Endothelial cell of umbilical vein (primary cell): ENCODE results near the gene ARID3B. TPM values are rescaled to one million over a fixed set of nuclear protein-coding genes. Genes with fewer than 3 reads are reported as not detected.

ENCODE experiments used
- BruUV-seq: library from RNA; stranded (reverse); fragments of 400-500 nt; replicated peaks from 2 replicates; lab custom pipeline; 2021; lab: Mats Ljungman, UMichigan
- CTCF ChIA-PET: fragments of 300-600, 350-600 bp; sonication (Branson Sonifier 250); formaldehyde crosslinking; loops from one replicate; lab custom pipeline; 2021; ENCODE audit warnings: antibody characterized with exemption, inconsistent platforms; lab: Charles Lee
- POLR2A ChIA-PET: fragments of 300-600, 350-600 bp; sonication (Branson Sonifier 250); formaldehyde crosslinking; loops from one replicate; lab custom pipeline; 2021; ENCODE audit warnings: antibody characterized with exemption, inconsistent platforms; lab: Charles Lee
- DNase-seq: peaks from one replicate; pipeline ENCODE4 v3.0.0-alpha.2; 2011; ENCODE audit warnings: low read depth, low spot score
- FAIRE-seq: peaks from 2 replicates; lab custom pipeline; 2011; peaks lifted over from hg19 to GRCh38; lab: Jason Lieb, UNC
- H2AFZ ChIP-seq: 2 replicates; pipeline ENCODE4 v1.6.0; 2012; ENCODE audit warnings: low read depth, low read length, control low read depth, inconsistent platforms
- H3K27ac ChIP-seq: 2 replicates; pipeline ENCODE4 v1.5.1; 2011; ENCODE audit warnings: low read depth, mild to moderate bottlenecking, control low read depth, low read length, moderate library complexity; ENCODE audit not compliant: insufficient read depth
- H3K27me3 ChIP-seq, 2 experiments: 2 replicates each; pipeline versions ENCODE4 v1.6.0 to v1.6.1; 2011; ENCODE audit warnings: low read length in 2 of 2, mixed read lengths in 1 of 2; ENCODE audit not compliant: control insufficient read depth in 2 of 2, insufficient read depth in 2 of 2
- H3K36me3 ChIP-seq, 2 experiments: 2 replicates in 1 of 2; 3 replicates in 1 of 2; pipeline ENCODE4 v1.5.1; 2011; ENCODE audit warnings: low read length in 2 of 2, mild to moderate bottlenecking in 1 of 2, moderate library complexity in 1 of 2; ENCODE audit not compliant: control insufficient read depth in 2 of 2, insufficient read depth in 2 of 2; ENCODE audit errors: extremely low read depth in 1 of 2
- H3K4me1 ChIP-seq: 3 replicates; pipeline ENCODE4 v1.5.1; 2011; ENCODE audit warnings: mild to moderate bottlenecking, low read length; ENCODE audit not compliant: control insufficient read depth, insufficient read depth; ENCODE audit errors: extremely low read depth
- H3K4me2 ChIP-seq: 2 replicates; pipeline ENCODE4 v1.6.1; 2011; ENCODE audit warnings: low read length, control low read depth, mixed read lengths; ENCODE audit not compliant: insufficient read depth
- H3K4me3 ChIP-seq, 3 experiments: fragments of 200-600 bp in 1 of 3; sonication (generic), shearing (Covaris generic) in 1 of 3; replicated peaks in 1 of 3; 2 replicates each; pipeline ENCODE4 v1.5.1; 2011 to 2016; ENCODE audit warnings: control low read depth in 3 of 3, low read length in 3 of 3, mild to moderate bottlenecking in 2 of 3, inconsistent platforms in 1 of 3, low read depth in 1 of 3, moderate library complexity in 1 of 3; ENCODE audit not compliant: insufficient read depth in 1 of 3
- H3K79me2 ChIP-seq: 2 replicates; pipeline ENCODE4 v1.6.0; 2012; ENCODE audit warnings: low read length, inconsistent platforms; ENCODE audit not compliant: control insufficient read depth, insufficient read depth
- H3K9ac ChIP-seq: replicated peaks from 2 replicates; pipeline ENCODE3; 2011; ENCODE audit warnings: low read length, control low read depth; ENCODE audit not compliant: insufficient read depth; ENCODE audit errors: extremely low read depth
- H3K9me1 ChIP-seq: replicated peaks from 3 replicates; pipeline ENCODE4 v1.6.0; 2011; ENCODE audit warnings: mild to moderate bottlenecking, low read length; ENCODE audit not compliant: control insufficient read depth, insufficient read depth; ENCODE audit errors: extremely low read depth
- H3K9me3 ChIP-seq: replicated peaks from 2 replicates; pipeline ENCODE4 v1.5.1; 2012; ENCODE audit warnings: low read length, inconsistent platforms; ENCODE audit not compliant: control insufficient read depth, insufficient read depth
- H4K20me1 ChIP-seq: replicated peaks from 2 replicates; pipeline ENCODE3; 2011; ENCODE audit warnings: mild to moderate bottlenecking, low read length; ENCODE audit not compliant: control insufficient read depth, insufficient read depth; ENCODE audit errors: extremely low read depth
- CTCF ChIP-seq, 2 donors: IDR thresholded peaks; 1 replicate in 1 of 2; 2 replicates in 1 of 2; pipeline ENCODE4 v1.5.1; 2011; ENCODE audit warnings: low read length in 2 of 2, mild to moderate bottlenecking in 2 of 2, moderate library complexity in 2 of 2, control low read depth in 1 of 2, inconsistent platforms in 1 of 2, low read depth in 1 of 2; ENCODE audit not compliant: insufficient read depth in 1 of 2; ENCODE audit errors: extremely low read depth in 1 of 2
- EZH2 ChIP-seq: IDR thresholded peaks from 2 replicates; pipeline ENCODE4 v1.6.1; 2012; ENCODE audit warnings: borderline replicate concordance, low read depth, mild to moderate bottlenecking, moderate library complexity, low read length, inconsistent platforms; ENCODE audit not compliant: severe bottlenecking
- FOS ChIP-seq: IDR thresholded peaks from 2 replicates; pipeline ENCODE4 v1.6.1; 2011; ENCODE audit warnings: mild to moderate bottlenecking, low read length, moderate library complexity, borderline replicate concordance; ENCODE audit not compliant: insufficient read depth
- GATA2 ChIP-seq: IDR thresholded peaks from 2 replicates; pipeline ENCODE4 v1.7.0; 2011; ENCODE audit warnings: low read depth, mild to moderate bottlenecking, moderate library complexity, mixed read lengths, low read length; ENCODE audit not compliant: insufficient read length, insufficient read depth
- JUN ChIP-seq: IDR thresholded peaks from 2 replicates; pipeline ENCODE4 v1.6.1; 2011; ENCODE audit warnings: borderline replicate concordance, low read depth; ENCODE audit not compliant: insufficient read length, insufficient read depth
- MAX ChIP-seq: IDR thresholded peaks from 2 replicates; pipeline ENCODE4 v1.6.1; 2011; ENCODE audit not compliant: insufficient read depth, insufficient read length
- MYC ChIP-seq: IDR thresholded peaks from one replicate; pipeline ENCODE4 v1.6.1; 2011; ENCODE audit warnings: mild to moderate bottlenecking, low read depth, low read length
- POLR2A ChIP-seq: IDR thresholded peaks from 2 replicates; pipeline ENCODE4 v1.6.1; 2012; ENCODE audit warnings: low read depth, mild to moderate bottlenecking, control low read depth, low read length
- POLR2AphosphoS5 ChIP-seq: IDR thresholded peaks from 2 replicates; pipeline ENCODE4 v1.6.1; 2012; ENCODE audit warnings: low read depth, mild to moderate bottlenecking, control low read depth, low read length, moderate library complexity; ENCODE audit not compliant: insufficient read depth
- dilution Hi-C: fragments of 300-500 bp; cut with MboI; formaldehyde crosslinking; loops from one replicate; pipeline ENCODE4 v1.15.0; 2019; ENCODE audit warnings: low sequenced_read_pairs; ENCODE audit not compliant: extremely low pct_ligation_motif_present
- intact Hi-C: fragments of 100-400 bp; cut with micrococcal nuclease; formaldehyde crosslinking; loops from one replicate; pipeline ENCODE4 v1.10.0; 2022
- polyA plus RNA-seq, 4 experiments: library from polyadenylated mRNA; depleted of rRNA in 3 of 4; stranded (reverse) in 3 of 4; unstranded in 1 of 4; fragments of >200 nt; gene quantifications; 2 replicates each; pipeline versions ENCODE4 v1.2.1 to v1.2.3, GENCODE V29; 2011 to 2012; ENCODE audit warnings: missing spikeins in 1 of 4
- total RNA-seq: library from RNA; stranded (reverse); gene quantifications from 2 replicates; pipeline ENCODE4 v1.2.3, GENCODE V29; 2021

The ARID3B gene
- total and polyA plus RNA-seq, 2 donors (not counting 3 experiments of a cell fraction or from before 2014, with no cell fraction given) = 6.2 to 10.0 TPM

- ChIA-PET POLR2A (no interaction called here), CTCF (interaction anchor here (1.0 to 18.1 kb wide), 3 partner anchors 11 to 124 kb away, joined by 4 to 696 read pairs (median 6); no protein-coding TSS in a partner anchor)
- H3K4me3 ChIP-seq = no peak overlapping the region
- H3K9me3 ChIP-seq = no peaks in the 10 kb centered on the region
- no peaks in the 10 kb centered on the region for H3K9me1 ChIP-seq
- no TSS peak for BruUV-seq
- FAIRE-seq (no peak), DNase-seq (no peak)
- H3K9ac ChIP-seq = no peak overlapping the region
- dilution Hi-C loops = loop anchor here (25.0 kb wide), 1 partner anchor 116 kb away; no protein-coding TSS in a partner anchor
- H3K36me3 ChIP-seq = no peaks in the 10 kb centered on the region
- H4K20me1 ChIP-seq = no peaks in the 10 kb centered on the region
- H3K4me1 ChIP-seq = peaks cover 33% of the 10 kb centered on the region
- TF ChIP-seq FOS (no peak), GATA2 (no peak), POLR2AphosphoS5 (no peak), MAX (no peak), CTCF (IDR thresholded peaks at IDR 0.05; ENCODE audit: extremely low read depth in 1 of 2, insufficient read depth in 1 of 2, low read depth in 1 of 2, low read length in 2 of 2) (no peak), EZH2 (no peak), POLR2A (no peak), MYC (no peak), JUN (no peak)
- intact Hi-C loops = no loop called here
- H3K27ac ChIP-seq = no peak overlapping the region
- peaks cover 6% of the 10 kb centered on the region for H3K79me2 ChIP-seq
- no peak overlapping the region for H2AFZ ChIP-seq
- no peak overlapping the region for H3K4me2 ChIP-seq
- no peaks in the 10 kb centered on the region for H3K27me3 ChIP-seq
Observed at GRCh38 chr15:74646480-74646879, 105.5 kb downstream of the ARID3B start.

Other genes starting within 250 kb of the ARID3B start
- not detected in 2 replicates for gene CYP11A1, start 173.6 kb upstream of the ARID3B start, total RNA-seq
- 0.08 TPM in 1 of 2 replicates, not detected in the other for gene CYP11A1, start 173.6 kb upstream of the ARID3B start, polyA plus RNA-seq
- gene SEMA7A, start 107.3 kb upstream of the ARID3B start, total RNA-seq = 1.3 and 1.7 TPM in 2 replicates
- gene SEMA7A, start 107.3 kb upstream of the ARID3B start, polyA plus RNA-seq = 2.0 and 3.0 TPM in 2 replicates
- 31.9 and 32.8 TPM in 2 replicates for gene UBL7, start 80.1 kb upstream of the ARID3B start, total RNA-seq
- 90.4 and 109 TPM in 2 replicates for gene UBL7, start 80.1 kb upstream of the ARID3B start, polyA plus RNA-seq
- 69.2 and 75.5 TPM in 2 replicates for gene CLK3, start 74.6 kb downstream of the ARID3B start, total RNA-seq
- gene CLK3, start 74.6 kb downstream of the ARID3B start, polyA plus RNA-seq = 97.9 and 121 TPM in 2 replicates
- gene EDC3, start 154.8 kb downstream of the ARID3B start, total RNA-seq = 52.7 and 56.5 TPM in 2 replicates
- gene EDC3, start 154.8 kb downstream of the ARID3B start, polyA plus RNA-seq = 55.9 and 61.1 TPM in 2 replicates
- gene CYP1A1, start 184.3 kb downstream of the ARID3B start, total RNA-seq = 5.8 and 7.6 TPM in 2 replicates
- gene CYP1A1, start 184.3 kb downstream of the ARID3B start, polyA plus RNA-seq = 12.8 and 13.1 TPM in 2 replicates
- gene CYP1A2, start 207.6 kb downstream of the ARID3B start, total RNA-seq = not detected in 2 replicates
- not detected in 2 replicates for gene CYP1A2, start 207.6 kb downstream of the ARID3B start, polyA plus RNA-seq
- gene CSK, start 240.9 kb downstream of the ARID3B start, total RNA-seq = 89.1 and 104 TPM in 2 replicates
- 41.2 and 42.1 TPM in 2 replicates for gene CSK, start 240.9 kb downstream of the ARID3B start, polyA plus RNA-seq